Measurements from ENCODE around the gene HMG20A. TPM values are rescaled to one million over a fixed set of nuclear protein-coding genes. Genes with fewer than 3 reads are reported as not detected.

Gene HMG20A
- total and polyA plus RNA-seq, 9 of the 15 experiments (the other 6 are each of a cell fraction or from before 2014, with no cell fraction given) = 25.0 to 68.1 (median 38.9) TPM

DNA sequence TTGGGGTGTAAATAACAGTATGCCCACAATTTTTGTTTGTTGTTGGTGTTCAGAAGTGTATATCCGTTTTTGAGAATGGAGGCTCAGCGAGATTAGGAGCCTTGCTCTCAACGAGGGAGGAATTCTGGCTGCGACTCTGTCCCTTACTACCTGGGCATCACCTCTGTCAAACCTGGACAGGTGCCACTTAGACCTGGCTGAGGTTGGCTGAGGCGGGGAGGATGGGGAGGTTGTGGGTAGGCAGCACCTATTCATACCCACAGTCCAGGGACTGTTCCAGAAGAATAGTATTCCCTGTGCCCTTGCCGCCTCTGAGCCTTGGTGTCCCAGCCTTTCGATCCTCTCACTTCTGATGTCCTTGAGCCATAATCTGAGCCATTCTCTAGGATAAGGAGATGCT lies 112.2 kb downstream of the HMG20A start (continued):
- TF ChIP-seq MTA3 (IDR thresholded peaks at IDR 0.05; ENCODE audit: borderline replicate concordance) = no peak
- TF ChIP-seq, protein P1, sequence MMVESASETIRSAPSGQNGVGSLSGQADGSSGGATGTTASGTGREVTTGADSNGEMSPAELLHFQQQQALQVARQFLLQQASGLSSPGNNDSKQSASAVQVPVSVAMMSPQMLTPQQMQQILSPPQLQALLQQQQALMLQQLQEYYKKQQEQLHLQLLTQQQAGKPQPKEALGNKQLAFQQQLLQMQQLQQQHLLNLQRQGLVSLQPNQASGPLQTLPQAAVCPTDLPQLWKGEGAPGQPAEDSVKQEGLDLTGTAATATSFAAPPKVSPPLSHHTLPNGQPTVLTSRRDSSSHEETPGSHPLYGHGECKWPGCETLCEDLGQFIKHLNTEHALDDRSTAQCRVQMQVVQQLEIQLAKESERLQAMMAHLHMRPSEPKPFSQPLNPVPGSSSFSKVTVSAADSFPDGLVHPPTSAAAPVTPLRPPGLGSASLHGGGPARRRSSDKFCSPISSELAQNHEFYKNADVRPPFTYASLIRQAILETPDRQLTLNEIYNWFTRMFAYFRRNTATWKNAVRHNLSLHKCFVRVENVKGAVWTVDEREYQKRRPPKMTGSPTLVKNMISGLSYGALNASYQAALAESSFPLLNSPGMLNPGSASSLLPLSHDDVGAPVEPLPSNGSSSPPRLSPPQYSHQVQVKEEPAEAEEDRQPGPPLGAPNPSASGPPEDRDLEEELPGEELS (CRISPR knock-in tag; IDR thresholded peaks at IDR 0.05; ENCODE audit: borderline replicate concordance) = no peak
- TF ChIP-seq RAD21 (CRISPR knock-in tag; conservative IDR thresholded peaks at IDR 0.05 in 1 of 2, IDR thresholded peaks at IDR 0.05 in 1 of 2) = no peak
- TF ChIP-seq TEAD4 (IDR thresholded peaks at IDR 0.05; ENCODE audit: low read length) = no peak
- TF ChIP-seq TEAD4 (CRISPR knock-in tag; IDR thresholded peaks at IDR 0.05; ENCODE audit: borderline replicate concordance) = no peak
- TF ChIP-seq ARID2 (IDR thresholded peaks at IDR 0.05) = no peak
- TF ChIP-seq, protein P2, sequence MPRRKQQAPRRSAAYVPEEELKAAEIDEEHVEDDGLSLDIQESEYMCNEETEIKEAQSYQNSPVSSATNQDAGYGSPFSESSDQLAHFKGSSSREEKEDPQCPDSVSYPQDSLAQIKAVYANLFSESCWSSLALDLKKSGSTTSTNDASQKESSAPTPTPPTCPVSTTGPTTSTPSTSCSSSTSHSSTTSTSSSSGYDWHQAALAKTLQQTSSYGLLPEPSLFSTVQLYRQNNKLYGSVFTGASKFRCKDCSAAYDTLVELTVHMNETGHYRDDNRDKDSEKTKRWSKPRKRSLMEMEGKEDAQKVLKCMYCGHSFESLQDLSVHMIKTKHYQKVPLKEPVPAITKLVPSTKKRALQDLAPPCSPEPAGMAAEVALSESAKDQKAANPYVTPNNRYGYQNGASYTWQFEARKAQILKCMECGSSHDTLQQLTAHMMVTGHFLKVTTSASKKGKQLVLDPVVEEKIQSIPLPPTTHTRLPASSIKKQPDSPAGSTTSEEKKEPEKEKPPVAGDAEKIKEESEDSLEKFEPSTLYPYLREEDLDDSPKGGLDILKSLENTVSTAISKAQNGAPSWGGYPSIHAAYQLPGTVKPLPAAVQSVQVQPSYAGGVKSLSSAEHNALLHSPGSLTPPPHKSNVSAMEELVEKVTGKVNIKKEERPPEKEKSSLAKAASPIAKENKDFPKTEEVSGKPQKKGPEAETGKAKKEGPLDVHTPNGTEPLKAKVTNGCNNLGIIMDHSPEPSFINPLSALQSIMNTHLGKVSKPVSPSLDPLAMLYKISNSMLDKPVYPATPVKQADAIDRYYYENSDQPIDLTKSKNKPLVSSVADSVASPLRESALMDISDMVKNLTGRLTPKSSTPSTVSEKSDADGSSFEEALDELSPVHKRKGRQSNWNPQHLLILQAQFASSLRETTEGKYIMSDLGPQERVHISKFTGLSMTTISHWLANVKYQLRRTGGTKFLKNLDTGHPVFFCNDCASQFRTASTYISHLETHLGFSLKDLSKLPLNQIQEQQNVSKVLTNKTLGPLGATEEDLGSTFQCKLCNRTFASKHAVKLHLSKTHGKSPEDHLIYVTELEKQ (CRISPR knock-in tag; IDR thresholded peaks at IDR 0.05) = no peak
- no peak for TF ChIP-seq SMC3 (conservative IDR thresholded peaks at IDR 0.05; ENCODE audit: insufficient read depth, low read depth, low read length)
- no peak for TF ChIP-seq ESRRA (IDR thresholded peaks at IDR 0.05; ENCODE audit: borderline replicate concordance, low read depth)
